Neural progenitor cell (in vitro differentiated cells): Measurements from ENCODE around the gene COL23A1.

Experiments used
- CTCF ChIP-seq: fragments of 200-600 bp; sonication (generic); IDR thresholded peaks from 2 replicates; pipeline ENCODE4 v1.5.1; 2017; ENCODE audit warnings: antibody characterized with exemption, mild to moderate bottlenecking
- EZH2 ChIP-seq: fragments of 200-600 bp; sonication (generic); IDR thresholded peaks from 2 replicates; pipeline ENCODE4 v1.6.1; 2017; ENCODE audit warnings: antibody characterized with exemption, mild to moderate bottlenecking, moderate library complexity

DNA sequence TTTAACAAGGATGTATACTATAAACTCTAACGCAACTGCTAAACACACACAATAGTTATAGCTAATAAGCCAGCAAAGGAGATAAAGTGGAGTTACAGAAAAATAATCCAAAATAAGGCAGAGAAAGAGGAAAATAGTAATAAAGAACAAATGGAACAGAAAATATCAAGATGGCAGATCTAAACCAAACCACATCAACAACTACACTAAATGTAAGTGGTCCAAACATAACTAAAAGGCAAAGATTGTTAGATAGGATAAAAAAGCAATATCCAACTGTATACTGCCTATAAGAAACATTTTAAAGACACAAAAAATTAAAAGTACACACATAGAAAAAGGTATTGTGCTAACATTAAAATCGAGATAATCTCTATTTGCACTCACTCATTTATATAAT lies 5.6 kb upstream of the COL23A1 start:
- TF ChIP-seq EZH2 (no peak), CTCF (no peak)
